WERI-Rb-1 (cell line): ENCODE results near the gene FLNB.

Source experiments
- DNase-seq: peaks from one replicate; pipeline ENCODE4 v3.0.0-alpha.2; 2020
- H3K27ac ChIP-seq: fragments of 250-450 bp; sonication (Bioruptor Pico); 2 replicates; pipeline ENCODE4 v1.5.1; 2020; ENCODE audit warnings: mild to moderate bottlenecking, moderate library complexity
- H3K27me3 ChIP-seq: fragments of 250-450 bp; sonication (Bioruptor Pico); 2 replicates; pipeline ENCODE4 v1.5.1; 2021; ENCODE audit warnings: mild to moderate bottlenecking, low read depth, moderate library complexity; ENCODE audit not compliant: insufficient read depth, severe bottlenecking
- H3K36me3 ChIP-seq: fragments of 250-450 bp; sonication (Bioruptor Pico); 2 replicates; pipeline ENCODE4 v1.5.1; 2020; ENCODE audit warnings: mild to moderate bottlenecking, moderate library complexity
- H3K4me3 ChIP-seq: 2 replicates; pipeline ENCODE4 v1.5.1; 2011; ENCODE audit warnings: low read depth, mild to moderate bottlenecking, control low read depth, low read length
- H3K9me3 ChIP-seq: fragments of 250-450 bp; sonication (Bioruptor Pico); 2 replicates; pipeline ENCODE4 v1.5.1; 2021; ENCODE audit warnings: mild to moderate bottlenecking, moderate library complexity; ENCODE audit not compliant: severe bottlenecking
- CTCF ChIP-seq: IDR thresholded peaks from 2 replicates; pipeline ENCODE4 v1.5.1; 2011; ENCODE audit warnings: low read depth, mild to moderate bottlenecking, control low read depth, inconsistent platforms, low read length

FLNB gene

GRCh38 chr3:58117561-58118181 is 109.4 kb downstream of the FLNB start:
- no peak for DNase-seq
- Histone ChIP-seq H3K36me3 (peaks cover 12% of the 10 kb centered on the region), H3K27ac (no peak overlapping the region), H3K27me3 (no peaks in the 10 kb centered on the region), H3K4me3 (no peak overlapping the region), H3K9me3 (no peaks in the 10 kb centered on the region)
- TF ChIP-seq CTCF = no peak

GRCh38 chr3:58119186-58119585 is 111.0 kb downstream of the FLNB start:
- Histone ChIP-seq H3K9me3 (no peaks in the 10 kb centered on the region), H3K36me3 (peaks cover 12% of the 10 kb centered on the region), H3K27ac (no peak overlapping the region), H3K27me3 (no peaks in the 10 kb centered on the region), H3K4me3 (no peak overlapping the region)
- no peak for DNase-seq
- TF ChIP-seq CTCF = no peak

GRCh38 chr3:58120075-58120812 is 112.0 kb downstream of the FLNB start:
- Histone ChIP-seq H3K27me3 (no peaks in the 10 kb centered on the region), H3K36me3 (peaks cover 13% of the 10 kb centered on the region), H3K27ac (no peak overlapping the region), H3K9me3 (no peaks in the 10 kb centered on the region), H3K4me3 (no peak overlapping the region)
- no peak for DNase-seq
- TF ChIP-seq CTCF = no peak

- no peak for DNase-seq
- no peak overlapping the region for H3K4me3 ChIP-seq
- H3K27ac ChIP-seq = no peak overlapping the region
- no peaks in the 10 kb centered on the region for H3K9me3 ChIP-seq
- no peak for TF ChIP-seq CTCF
- peaks cover 22% of the 10 kb centered on the region for H3K36me3 ChIP-seq
- no peaks in the 10 kb centered on the region for H3K27me3 ChIP-seq
These were observed 113.0 kb downstream of the FLNB start for GRCh38 chr3:58121183-58121582.

- Histone ChIP-seq H3K9me3 (no peaks in the 10 kb centered on the region), H3K27ac (no peak overlapping the region), H3K27me3 (no peaks in the 10 kb centered on the region), H3K36me3 (peaks cover 34% of the 10 kb centered on the region), H3K4me3 (no peak overlapping the region)
- DNase-seq = no peak
- TF ChIP-seq CTCF = no peak
These were observed 114.9 kb downstream of the FLNB start for GRCh38 chr3:58122936-58123700.
